ENCODE data around the gene MYO7B. TPM values are rescaled to one million over a fixed set of nuclear protein-coding genes. Genes with fewer than 3 reads are reported as not detected.
A peak's percentile ranks its signal among the peaks of the same experiment; 100 is the strongest.

The MYO7B gene
- total RNA-seq, 1 donor from 2014 or later, result 3.0 TPM

DNA sequence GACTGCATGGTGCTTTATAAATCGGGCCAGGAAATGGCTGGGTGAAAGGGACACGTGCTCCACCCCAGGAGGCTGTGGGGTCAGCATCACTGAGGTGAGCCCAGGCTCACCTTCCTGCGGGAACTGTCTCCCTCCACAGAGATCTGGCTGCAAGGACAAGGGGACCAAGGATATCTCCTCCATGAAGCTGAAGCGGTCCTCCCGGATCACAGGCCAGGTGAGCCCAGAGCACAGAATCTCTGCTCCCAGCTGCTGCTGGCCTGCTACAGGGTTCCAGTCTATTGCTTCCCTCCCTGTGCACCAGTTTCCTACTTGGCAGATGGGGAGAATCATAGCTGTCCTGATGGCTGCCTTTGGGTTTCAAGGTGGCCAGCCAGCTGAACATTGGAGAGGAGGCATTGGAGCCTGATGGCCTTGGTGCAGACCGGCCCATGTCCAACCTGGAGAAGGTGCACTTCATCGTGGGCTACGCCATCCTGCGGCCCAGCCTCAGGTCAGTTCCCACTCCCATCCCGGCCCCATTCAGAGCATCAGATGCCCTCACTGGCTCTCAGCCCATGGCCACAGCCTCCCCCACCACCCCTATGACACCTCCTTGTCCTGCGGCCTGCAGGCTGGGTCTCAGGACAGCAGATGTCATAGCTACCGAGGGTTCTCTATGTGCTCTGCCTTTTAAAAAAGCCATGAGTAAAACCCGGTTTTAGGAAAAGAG, 76.8 kb downstream of the MYO7B start:
- TF ChIP-seq CTCF (IDR thresholded peaks at IDR 0.05), result no peak
- ATAC-seq (ENCODE audit: low read depth) (no peak), DNase-seq (peak; percentile 4)
- Mint-ChIP-seq H3K36me3 (ENCODE audit: low read depth) (peaks cover 4% of the 10 kb centered on the region), H3K4me3 (no peak overlapping the region), H3K9me3 (peaks cover 8% of the 10 kb centered on the region), H3K27me3 (no peaks in the 10 kb centered on the region), H3K27ac (no peak overlapping the region), H3K4me1 (peaks cover 44% of the 10 kb centered on the region)
- intact Hi-C loops (cut with micrococcal nuclease), result no loop called here
- ChIA-PET POLR2A (no interaction called here), CTCF (interaction anchor here (1.0 kb wide), 1 partner anchor 21 kb away, joined by 4 read pairs; no protein-coding TSS in a partner anchor)

- intact Hi-C loops (cut with micrococcal nuclease), result no loop called here
- Mint-ChIP-seq H3K27me3 (no peaks in the 10 kb centered on the region), H3K36me3 (ENCODE audit: low read depth) (peaks cover 4% of the 10 kb centered on the region), H3K4me3 (no peak overlapping the region), H3K9me3 (peaks cover 8% of the 10 kb centered on the region), H3K27ac (no peak overlapping the region), H3K4me1 (peaks cover 39% of the 10 kb centered on the region)
- no peak for ATAC-seq (ENCODE audit: low read depth)
- TF ChIP-seq CTCF (IDR thresholded peaks at IDR 0.05), result no peak
- CTCF ChIA-PET, result no interaction called here
- POLR2A ChIA-PET, result interaction anchor here (0.9 kb wide), 1 partner anchor 9 kb away, joined by 3 read pairs; no protein-coding TSS in a partner anchor
- no peak for DNase-seq
Measured at GRCh38 chr2:127614246-127614645, 78.8 kb downstream of the MYO7B start.

GRCh38 chr2:127614731-127615130, 79.2 kb downstream of the MYO7B start:
- intact Hi-C loops (cut with micrococcal nuclease), result no loop called here
- ATAC-seq (ENCODE audit: low read depth) (no peak), DNase-seq (no peak)
- Mint-ChIP-seq H3K27ac (no peak overlapping the region), H3K9me3 (peaks cover 8% of the 10 kb centered on the region), H3K36me3 (ENCODE audit: low read depth) (peaks cover 4% of the 10 kb centered on the region), H3K27me3 (no peaks in the 10 kb centered on the region), H3K4me1 (peaks cover 43% of the 10 kb centered on the region), H3K4me3 (no peak overlapping the region)
- ChIA-PET CTCF (interaction anchor here (1.2 kb wide), 1 partner anchor 23 kb away, joined by 3 read pairs; no protein-coding TSS in a partner anchor), POLR2A (interaction anchor here (0.9 kb wide), 1 partner anchor 9 kb away, joined by 3 read pairs; no protein-coding TSS in a partner anchor)
- no peak for TF ChIP-seq CTCF (IDR thresholded peaks at IDR 0.05)

GRCh38 chr2:127615511-127616166, 80.2 kb downstream of the MYO7B start:
- no peak for ATAC-seq (ENCODE audit: low read depth)
- Mint-ChIP-seq H3K4me3 (peak overlapping the region; percentile 8), H3K4me1 (peaks cover 45% of the 10 kb centered on the region), H3K27me3 (no peaks in the 10 kb centered on the region), H3K9me3 (peaks cover 8% of the 10 kb centered on the region), H3K27ac (no peak overlapping the region), H3K36me3 (ENCODE audit: low read depth) (peaks cover 4% of the 10 kb centered on the region)
- POLR2A ChIA-PET, result no interaction called here
- CTCF ChIA-PET, result interaction anchor here (1.2 to 1.8 kb wide), 2 partner anchors 24 to 25 kb away, joined by 3 to 4 read pairs; no protein-coding TSS in a partner anchor
- intact Hi-C loops (cut with micrococcal nuclease), result no loop called here
- DNase-seq, result peak; percentile 11
- no peak for TF ChIP-seq CTCF (IDR thresholded peaks at IDR 0.05)

DNA sequence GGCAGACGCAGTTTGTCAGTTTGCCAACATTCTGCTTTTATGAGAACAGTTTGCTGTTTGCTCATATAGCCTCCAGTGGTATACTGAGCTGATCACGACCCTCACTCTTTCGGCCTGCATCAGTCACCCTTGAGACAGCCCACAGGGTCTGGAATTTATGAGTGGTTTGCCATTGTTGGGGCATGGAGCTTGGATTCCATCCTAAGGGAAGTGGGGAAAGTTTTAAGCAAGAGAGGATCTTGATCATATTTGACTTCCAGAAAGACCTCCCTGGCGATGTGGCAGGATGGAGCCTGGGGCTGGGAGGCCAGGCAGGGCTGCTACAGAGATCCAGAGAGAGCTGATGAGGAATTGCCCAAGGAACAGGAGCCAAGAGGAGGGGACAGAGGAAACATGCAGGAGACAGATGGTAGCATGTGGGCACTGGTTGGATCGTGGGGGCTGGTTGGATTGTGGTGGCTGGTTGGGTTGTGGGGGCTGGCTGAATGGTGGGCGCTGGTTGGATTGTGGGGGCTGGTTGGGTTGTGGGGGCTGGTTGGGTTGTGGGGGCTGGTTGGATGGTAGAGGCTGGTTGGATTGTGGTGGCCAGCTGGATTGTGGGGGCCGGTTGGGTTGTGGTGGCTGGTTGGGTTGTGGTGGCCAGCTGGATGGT, 83.2 kb downstream of the MYO7B start:
- intact Hi-C loops (cut with micrococcal nuclease), result no loop called here
- no peak for ATAC-seq (ENCODE audit: low read depth)
- Mint-ChIP-seq H3K4me1 (peaks cover 73% of the 10 kb centered on the region), H3K9me3 (peaks cover 2% of the 10 kb centered on the region), H3K27me3 (no peaks in the 10 kb centered on the region), H3K36me3 (ENCODE audit: low read depth) (no peaks in the 10 kb centered on the region), H3K4me3 (peak overlapping the region; percentile 3), H3K27ac (peak overlapping the region; percentile 21)
- TF ChIP-seq CTCF (IDR thresholded peaks at IDR 0.05), result no peak
- no peak for DNase-seq
- ChIA-PET POLR2A (no interaction called here), CTCF (interaction anchor here (1.7 kb wide), 1 partner anchor 27 kb away, joined by 5 read pairs; no protein-coding TSS in a partner anchor)

All from activated B cell treated with CpG ODN at 0.5 μM for 24 hours (primary cell).